HG02588 (cell line): ENCODE measurements around the gene PATJ.
A peak's percentile ranks its signal among the peaks of the same experiment; 100 is the strongest.

ENCODE experiments used
- ATAC-seq: cut with Tn5 transposase; IDR thresholded peaks from one replicate; pipeline ENCODE4 v1.9.1; 2021; ENCODE audit warnings: mild to moderate bottlenecking, moderate library complexity; ENCODE audit not compliant: unreplicated experiment

PATJ gene

DNA sequence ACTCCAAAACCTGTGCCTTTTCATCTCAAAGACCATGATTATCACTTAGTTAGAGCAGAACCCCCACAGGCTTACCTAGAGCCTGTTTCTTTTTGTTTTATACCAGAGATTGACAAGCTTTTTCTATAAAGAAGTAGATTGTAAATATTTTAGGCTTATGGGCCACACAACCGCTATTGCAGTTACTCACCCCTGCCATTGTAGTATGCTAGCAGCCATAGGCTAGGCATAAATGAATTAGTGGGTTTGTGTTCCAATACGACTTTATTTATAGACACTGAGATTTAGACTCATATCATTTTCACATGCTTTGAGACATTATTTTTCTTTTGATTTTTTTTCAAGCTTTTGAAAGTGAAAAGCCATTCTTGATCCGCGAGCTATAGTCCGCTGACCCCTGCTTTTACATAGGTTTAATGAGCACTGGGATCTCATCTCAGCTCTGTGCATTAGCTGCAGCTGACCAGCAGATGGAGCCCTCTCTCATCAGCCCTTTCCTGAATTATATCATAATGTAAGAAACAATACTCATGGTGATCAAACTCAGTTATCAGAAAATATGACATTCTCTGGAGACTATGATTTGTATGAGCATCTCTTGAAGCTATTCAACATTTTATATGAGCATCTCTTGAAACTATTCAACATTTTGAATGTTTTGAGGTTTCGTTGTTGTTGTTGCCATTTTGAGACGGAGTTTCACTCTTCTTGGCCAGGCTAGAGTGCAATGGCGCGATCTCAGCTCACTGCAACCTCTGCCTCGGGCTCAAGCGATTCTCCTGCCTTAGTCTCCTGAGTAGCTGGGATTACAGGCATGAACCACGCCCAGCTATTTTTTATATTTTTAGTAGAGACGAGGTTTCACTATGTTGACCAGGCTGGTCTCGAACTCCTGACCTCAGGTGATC is 340.4 kb downstream of the PATJ start:
- ATAC-seq = no peak

DNA sequence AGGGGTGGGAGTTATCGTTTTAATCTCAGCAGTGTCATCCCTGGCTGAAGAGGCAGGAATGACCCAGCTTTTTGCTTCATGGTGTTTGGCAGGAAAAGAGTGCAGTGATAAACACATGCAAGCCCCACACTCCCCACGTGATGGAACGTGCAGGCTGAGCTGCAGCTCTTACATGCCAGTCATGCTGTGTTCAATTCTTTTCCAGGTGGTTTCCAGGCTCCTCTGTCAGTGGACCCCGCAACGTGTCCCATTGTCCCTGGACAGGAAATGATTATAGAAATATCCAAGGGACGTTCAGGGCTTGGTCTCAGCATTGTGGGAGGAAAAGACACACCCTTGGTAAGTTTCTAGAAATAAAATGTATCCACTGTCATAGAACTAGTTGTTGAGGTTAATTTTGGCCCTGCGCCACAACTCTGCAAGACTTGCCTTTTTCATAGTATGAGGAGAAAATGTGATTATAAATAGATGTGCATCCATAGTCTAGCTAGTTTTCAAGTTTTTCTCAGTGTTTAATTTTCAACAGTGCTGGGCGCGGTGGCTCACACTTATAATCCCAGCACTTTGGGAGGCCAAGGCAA is 342.1 kb downstream of the PATJ start:
- no peak for ATAC-seq

DNA sequence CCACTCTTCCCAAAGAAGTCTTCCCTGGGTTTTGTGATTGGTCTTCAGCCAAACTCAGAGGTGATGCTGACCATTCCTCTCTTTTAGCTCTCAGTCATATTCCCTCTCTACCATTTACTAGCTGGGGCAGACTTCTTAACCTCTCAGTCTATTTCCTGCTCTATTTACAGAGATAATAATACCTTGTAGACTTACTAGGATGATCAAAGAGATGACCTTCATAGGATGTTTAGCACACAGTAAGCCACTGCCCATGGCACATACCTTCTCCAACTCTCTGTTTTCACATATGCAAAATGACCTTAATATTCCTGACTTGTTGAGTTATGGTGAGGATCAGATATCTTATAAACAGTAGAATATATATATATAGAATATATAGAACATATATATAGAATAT is 346.2 kb downstream of the PATJ start:
- ATAC-seq = no peak

DNA sequence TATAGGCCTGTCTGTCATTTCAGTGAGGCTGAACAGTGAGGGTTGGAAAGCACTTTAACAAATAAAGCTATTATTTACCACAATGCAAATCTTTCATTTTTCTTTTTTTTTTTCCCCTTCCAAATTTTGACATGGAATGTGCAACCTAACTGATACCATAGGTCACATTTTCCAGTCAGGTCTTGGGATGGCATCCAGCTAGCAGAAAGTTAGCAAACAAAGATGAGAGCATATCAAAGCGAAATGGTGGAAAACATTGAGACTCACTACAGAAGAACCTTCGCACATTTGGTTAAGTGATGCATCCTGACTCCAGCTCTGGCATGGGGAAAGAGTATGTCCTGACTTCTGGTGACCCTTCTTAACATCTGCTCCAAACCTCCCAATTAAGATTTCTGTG is 347.3 kb downstream of the PATJ start:
- ATAC-seq = no peak

DNA sequence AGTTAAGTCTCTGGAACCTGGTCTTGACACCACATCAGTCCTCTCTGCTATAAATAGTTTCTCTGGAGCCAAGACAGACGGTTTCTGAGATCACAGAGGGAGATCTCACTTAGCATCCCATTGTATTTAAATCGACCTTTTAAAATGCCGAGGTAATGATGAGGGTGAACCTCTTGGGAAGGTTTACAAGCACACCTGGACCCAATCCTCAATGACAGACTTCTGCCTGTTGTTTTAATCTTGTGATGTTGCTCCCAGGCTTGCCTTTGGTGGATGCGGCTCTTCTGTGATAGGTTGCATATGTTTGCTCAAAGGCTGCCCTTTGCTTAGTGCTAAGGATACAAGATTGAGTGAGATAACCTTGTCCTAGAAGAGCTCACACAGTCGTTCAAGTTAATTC is 347.7 kb downstream of the PATJ start:
- ATAC-seq = no peak

DNA sequence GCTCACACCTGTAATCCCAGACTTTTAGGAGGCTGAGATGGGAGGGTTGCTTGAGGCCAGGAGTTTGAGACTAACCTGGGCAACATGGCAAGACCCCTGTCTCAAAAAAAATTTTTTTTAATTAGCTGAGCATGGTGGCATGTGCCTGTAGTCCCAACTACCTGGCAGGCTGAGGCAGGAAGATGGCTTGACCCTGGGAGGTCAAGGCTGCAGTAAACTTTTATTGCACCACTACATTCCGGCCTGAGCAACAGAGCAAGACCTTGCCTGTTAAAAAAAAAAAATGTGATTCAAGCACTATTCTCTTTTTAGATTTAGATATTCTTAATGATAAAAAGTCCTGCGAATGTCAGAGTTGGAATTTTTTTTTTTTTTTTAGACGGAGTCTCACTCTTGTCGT is 349.8 kb downstream of the PATJ start:
- no peak for ATAC-seq

DNA sequence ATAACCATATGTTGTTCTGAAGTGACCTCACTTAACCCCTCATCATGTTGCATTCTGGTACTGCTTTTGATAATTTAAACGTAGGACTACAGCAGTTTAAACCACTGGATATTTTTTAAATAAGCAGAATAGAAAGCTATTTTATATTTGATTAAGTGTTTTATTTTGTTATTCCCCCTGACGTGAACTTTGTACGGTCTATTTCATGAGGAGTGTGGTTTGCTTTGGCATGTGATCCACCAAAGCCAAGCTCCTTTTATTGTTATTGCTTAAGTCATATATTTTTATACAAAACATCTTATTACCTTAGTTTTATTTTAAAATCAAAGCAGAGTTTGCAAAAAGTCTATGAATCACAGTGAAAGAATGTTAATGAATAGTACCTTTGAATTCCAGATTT is 351.0 kb downstream of the PATJ start:
- no peak for ATAC-seq

DNA sequence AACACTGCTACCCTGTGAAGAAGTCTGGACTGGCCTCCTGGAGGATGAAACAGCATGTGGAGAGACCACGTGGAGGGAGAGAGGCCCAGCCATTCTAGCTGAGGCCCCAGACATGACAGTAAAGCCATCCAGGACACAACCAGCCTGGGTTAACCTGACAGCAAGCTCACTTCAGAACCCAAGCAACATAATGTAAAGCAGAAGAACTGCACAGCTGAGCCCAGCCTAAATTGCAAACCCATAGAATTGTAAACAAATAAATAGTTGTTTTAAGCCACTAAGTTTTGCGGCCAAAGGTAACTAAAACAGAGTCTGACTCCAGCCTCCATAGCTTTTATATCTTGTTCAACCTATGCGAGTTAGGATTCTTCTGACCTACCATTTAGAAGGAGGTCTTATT is 355.2 kb downstream of the PATJ start:
- ATAC-seq = no peak

DNA sequence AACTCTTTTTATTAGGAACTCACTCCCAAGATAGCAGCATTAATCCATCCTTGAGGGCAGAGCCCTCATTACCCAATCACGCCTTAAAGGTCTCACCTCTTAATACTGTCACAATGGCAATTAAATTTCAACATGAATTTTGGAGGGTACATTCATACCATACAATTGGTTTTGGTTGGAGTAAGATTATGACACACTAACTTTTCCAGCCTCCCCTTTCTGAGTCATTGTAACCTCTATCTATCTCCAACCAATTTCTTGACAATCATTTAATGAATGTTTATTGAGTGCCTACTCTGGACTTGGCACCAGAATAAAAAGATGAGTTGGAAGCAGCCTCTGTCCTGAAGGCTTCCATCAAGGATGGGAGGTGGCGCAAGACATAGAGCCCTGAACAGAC is 358.2 kb downstream of the PATJ start:
- no peak for ATAC-seq

DNA sequence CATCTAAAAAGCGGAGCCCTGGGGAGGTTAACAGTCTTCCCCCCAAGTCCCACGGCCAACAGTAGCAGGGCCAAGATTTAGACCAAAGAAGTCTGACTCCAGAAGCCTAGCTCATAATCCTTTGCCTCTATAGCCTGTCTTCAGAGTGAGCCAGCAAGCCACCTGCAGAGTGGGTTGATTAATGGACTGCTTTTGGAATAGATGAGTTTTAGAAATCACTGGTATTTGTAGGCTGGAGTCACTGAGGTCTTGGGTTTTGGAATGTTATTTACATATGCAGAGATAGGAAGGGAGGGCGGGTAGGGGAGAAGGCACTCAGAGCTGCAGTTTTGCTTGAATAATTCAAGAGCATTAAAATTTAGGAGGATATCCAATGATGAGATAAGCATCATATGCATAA is 361.6 kb downstream of the PATJ start:
- ATAC-seq = no peak

DNA sequence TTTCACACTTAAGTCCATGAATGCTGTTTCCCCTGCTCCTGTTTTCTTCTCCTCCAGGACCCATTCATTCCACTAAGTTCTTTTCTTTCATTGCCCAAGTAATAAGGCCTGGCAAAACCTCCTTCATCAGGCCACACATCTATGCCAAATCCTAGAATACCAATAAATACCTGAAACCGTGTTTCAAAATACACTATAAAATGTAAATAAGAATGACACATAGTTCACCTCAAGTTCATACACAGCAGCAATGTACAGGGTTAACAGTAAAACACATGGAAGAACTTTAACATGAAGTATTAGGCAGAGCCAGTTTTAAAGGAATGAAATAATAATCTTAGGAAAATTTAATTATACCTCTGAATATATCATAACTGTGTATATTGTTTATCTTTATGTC is 365.6 kb downstream of the PATJ start:
- ATAC-seq = no peak

DNA sequence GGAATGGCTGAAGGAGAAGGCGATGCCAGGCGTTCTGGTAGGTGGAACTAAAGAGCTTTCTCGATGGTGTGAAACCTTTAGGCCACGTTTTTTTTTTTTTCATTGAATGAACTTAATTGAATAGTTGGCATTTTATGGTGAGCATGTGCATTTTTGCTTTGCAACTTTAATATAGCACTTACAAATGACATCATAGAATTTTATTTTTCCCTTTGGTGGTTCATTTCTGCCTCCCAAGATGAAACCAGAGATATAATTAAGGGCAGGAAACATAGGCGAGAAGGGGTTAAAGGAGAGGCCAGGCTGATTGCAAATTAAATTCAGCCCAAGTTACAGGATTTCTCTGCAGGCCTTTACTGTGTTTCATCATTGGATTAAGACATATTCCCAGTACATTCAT is 366.8 kb downstream of the PATJ start:
- ATAC-seq = no peak

DNA sequence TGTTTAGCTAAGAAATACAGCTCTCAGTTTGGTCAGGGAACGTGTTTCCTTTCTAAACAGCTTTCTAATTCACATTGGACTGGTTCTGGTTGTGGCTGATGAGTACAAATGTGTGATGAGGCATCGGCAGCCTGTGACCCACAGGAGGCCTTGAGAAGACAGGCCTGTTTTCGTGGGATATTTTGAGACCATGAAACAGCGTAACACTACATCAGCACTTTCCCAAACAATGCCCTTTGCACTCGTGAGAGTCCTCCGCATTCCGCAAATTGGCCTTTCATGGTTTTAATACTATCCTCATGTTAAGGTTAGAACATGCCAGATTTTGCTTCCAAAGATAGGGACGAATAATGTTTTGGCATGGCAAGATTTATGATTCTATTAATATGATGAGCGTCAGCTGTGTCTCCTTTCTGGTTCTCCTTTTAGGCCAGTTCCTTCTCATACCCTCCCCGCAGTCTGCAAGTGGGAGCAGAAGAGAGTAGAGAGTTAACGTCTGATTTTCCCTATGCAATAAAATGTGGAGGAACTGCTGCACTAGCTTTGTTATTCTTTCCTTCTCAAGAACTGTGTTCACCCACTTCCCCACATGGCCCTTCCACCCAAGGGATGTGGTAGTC is 368.0 kb downstream of the PATJ start:
- no peak for ATAC-seq

DNA sequence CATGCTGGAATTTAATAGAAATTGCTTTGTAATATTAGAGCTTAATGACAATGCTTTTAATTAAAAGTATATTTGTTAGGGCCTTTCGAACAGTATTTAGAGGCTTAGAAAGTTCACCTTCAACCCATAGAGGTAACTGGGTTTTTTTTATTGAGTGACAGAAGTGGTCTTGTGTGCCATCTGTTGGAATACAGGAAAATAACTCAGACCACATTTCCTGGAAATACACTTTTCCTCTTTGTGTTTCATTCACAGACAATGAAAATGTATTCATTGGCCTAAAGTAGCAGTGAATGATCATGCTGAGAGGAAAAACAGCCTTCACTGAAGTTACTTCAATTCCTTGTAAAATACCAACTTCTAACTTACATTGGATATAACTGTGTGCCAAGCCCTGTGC is 368.8 kb downstream of the PATJ start:
- no peak for ATAC-seq

DNA sequence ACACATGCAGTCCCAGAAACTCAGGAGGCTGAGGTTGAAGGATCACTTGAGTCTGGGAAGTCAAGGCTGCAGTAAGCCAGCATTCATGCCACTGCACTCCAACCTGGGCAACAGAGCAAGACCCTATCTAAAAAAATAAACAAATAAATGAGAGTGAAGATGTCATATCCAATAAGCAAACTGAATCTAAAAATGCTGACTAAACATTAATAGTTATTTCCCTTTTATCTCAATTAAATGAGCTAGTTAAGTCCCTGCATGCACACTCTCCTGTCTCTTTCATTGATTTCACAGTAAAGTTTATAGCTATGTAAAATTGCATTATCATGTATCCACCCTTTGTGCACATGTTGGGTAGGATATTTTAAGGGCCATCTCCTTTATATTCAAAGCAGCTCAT is 371.2 kb downstream of the PATJ start:
- ATAC-seq = no peak

DNA sequence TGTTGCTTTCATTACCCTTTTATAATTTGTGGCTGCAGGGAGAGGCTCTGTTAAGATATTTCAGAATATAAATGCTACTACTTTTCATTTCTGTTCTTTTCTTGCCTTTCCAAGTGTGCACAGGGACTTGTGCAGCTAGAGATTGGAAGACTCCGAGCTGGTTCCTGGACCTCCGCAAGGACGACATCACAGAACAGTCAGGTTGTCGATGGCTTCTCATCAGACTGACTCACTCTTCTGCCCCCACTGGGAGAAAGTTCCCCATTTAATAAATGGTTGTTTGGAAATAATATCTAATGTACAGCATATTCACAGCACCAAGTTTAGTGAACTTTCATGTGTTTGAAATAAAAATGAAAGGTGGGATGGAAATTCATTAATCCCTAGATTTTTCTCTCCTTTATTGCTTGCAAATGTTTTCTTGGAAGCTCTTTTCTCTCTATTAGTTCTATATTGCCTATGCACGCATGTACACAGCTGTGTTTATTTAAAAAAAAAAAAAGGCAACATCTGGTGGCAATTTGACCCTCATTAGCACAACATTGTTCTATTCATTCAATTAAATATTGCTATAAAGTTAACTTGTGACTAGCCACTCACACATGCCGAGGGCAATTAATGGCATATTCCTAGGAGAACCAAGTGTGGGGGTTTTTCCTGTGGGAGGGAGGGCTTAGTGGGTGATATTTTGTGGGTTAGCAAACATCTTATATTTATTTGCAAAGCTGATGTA is 374.9 kb downstream of the PATJ start:
- no peak for ATAC-seq

DNA sequence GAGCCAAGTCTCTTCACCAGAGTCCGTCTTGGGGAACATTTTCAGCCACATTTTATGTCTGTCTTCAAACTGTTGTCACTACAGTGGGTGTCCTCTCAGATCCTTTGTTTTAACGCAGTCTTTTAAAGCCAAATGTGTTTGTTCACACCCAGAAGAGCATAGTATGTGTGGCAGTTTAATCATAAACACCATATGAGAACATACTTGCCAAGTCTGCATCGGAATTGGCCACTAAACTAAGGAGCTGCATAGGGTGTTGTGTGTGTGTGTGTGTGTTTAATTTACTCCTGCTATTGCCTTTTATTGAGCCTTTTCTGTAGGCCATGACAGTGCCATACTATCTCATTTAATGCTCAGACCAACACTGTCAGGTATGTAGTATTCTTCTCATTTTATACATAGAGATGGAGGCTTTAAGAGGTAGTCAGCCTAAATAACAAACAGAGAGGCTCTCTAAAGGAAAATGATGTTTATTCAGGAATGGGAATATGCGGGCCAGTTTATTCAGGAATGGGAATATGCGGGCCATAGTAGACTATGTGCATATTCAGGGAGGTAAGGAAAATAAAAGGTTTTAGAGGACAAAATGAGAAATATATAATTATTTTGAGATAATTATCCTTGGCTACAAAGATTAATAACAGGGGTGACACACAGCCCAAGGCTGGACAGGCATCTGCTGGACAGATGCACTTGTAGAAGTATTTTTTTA is 384.5 kb downstream of the PATJ start:
- no peak for ATAC-seq

DNA sequence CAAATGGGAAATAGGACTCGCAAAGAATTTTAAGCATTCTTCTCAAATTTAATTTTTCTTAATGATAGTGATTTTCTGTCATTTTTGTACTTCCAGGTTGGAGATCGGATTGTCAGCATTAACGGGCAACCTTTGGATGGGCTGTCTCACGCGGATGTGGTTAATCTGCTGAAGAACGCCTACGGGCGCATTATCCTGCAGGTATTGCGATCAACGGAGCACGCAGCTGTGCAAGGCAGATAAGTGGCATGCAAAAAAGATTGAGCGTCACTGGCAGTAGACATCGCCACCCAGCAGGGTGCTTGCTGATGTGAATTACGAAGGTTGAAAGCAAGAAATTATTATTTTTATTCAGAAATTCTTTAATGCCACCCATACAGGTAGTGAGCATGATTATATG is 386.5 kb downstream of the PATJ start:
- ATAC-seq = no peak

DNA sequence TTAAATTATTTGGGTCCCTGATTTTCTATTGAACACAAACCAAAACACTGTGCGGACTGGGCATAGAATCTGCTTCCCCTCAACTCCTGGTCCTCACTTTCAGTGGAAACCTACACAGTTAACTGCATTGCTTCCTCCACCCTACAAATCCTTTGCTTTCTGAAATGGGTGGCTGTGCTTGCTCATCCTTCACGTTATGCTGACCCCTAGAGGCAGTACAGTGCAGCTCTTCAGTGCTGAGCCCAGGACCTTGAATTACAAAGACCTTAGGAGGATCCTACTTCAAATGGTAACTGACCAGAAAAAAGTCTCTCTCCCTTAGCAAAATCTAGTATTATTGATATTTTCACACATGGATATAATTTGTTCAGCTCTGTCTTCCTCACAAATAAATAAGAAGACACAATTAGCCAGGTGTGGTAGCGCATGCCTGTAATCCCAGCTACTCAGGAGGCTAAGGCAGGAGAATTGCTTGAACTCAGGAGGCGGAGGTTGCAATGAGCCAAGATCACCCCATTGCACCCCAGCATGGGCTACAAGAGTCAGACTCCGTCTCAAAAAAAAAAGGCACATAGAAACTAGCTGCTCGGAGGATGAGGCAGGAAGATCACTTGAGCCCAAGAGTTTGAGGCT is 388.9 kb downstream of the PATJ start:
- peak; percentile 92 for ATAC-seq

DNA sequence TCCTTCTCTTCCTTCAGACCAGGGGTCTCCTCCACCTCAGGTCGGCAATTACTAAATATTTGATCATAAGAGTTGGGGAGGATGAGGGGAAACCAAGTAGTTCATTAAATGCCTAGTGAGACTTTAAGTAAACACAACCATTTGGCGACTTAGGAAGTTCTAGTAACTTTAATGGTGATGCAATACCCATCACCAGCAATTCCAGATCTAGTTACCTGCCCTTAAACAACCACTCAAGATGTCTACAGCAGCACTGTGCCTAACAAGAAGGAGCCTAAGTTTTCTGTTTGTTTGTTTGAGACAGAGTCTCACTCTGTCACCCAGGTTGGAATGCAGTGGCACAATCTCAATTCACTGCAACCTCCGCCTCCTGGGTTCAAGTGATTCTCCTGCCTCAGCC is 395.7 kb downstream of the PATJ start:
- no peak for ATAC-seq
